Mucosa of descending colon (tissue), 3 donors: ENCODE results near the gene SNX5. TPM values are rescaled to one million over a fixed set of nuclear protein-coding genes. Genes with fewer than 3 reads are reported as not detected.

Experiments
- ATAC-seq: fragments of 200-7000 bp; cut with Tn5 transposase; one replicate; pipeline ENCODE4 v1.9.1; 2020; ENCODE audit warnings: mild to moderate bottlenecking, moderate library complexity
- DNase-seq, 3 donors: peaks; one replicate each; pipeline ENCODE4 v3.0.0-alpha.2; 2020
- H3K36me3 ChIP-seq: fragments of 200-600 bp; one replicate; pipeline ENCODE4 v1.8.0; 2021; ENCODE audit warnings: low read depth, mild to moderate bottlenecking
- H3K4me1 ChIP-seq: fragments of 200-600 bp; one replicate; pipeline ENCODE4 v1.8.0; 2021; ENCODE audit warnings: low read depth, mild to moderate bottlenecking
- H3K4me3 ChIP-seq: fragments of 200-600 bp; one replicate; pipeline ENCODE4 v1.8.0; 2021; ENCODE audit warnings: mild to moderate bottlenecking
- H3K9me3 ChIP-seq: fragments of 200-600 bp; one replicate; pipeline ENCODE4 v1.8.0; 2021; ENCODE audit warnings: mild to moderate bottlenecking
- CTCF ChIP-seq: fragments of 200-600 bp; IDR thresholded peaks from one replicate; pipeline ENCODE4 v1.8.0; 2022; ENCODE audit warnings: antibody characterized with exemption, mild to moderate bottlenecking
- intact Hi-C, 2 donors: fragments of 100-400 bp; cut with DNase I in 1 of 2; cut with micrococcal nuclease in 1 of 2; formaldehyde crosslinking; loops; one replicate each; pipeline versions ENCODE4 v1.11.0 to v1.11.1; 2022; cut with DNase I, micrococcal nuclease
- total RNA-seq, 3 donors: library from RNA; stranded (reverse); fragmentation: NEBNext Ultra II Directional in 2 of 3; extraction: Animal tissue kit (Norgen Biotek cat#: 25700) in 2 of 3; gene quantifications; one replicate each; pipeline versions ENCODE4 v1.2.1 to v1.2.4, GENCODE V29; 2021 to 2023
- donor health status: DM: no; HTN: no; CAD: no; lungs with moderate emphysema.
- donor health status: DM: no; HTN: no; CAD: no.
- donor health status: DM: no; HTN: yes; CAD: no.

The SNX5 gene
- total RNA-seq, 3 donors from 2014 or later = 70.3 to 117 (median 105) TPM

GRCh38 chr20:17941826-17942196, 26.8 kb downstream of the SNX5 start:
- intact Hi-C loops = no loop called here
- no peak overlapping the region for H3K4me3 ChIP-seq
- H3K4me1 ChIP-seq = peaks cover 20% of the 10 kb centered on the region
- no peak for DNase-seq
- no peaks in the 10 kb centered on the region for H3K36me3 ChIP-seq
- no peak for TF ChIP-seq CTCF
- ATAC-seq = no peak
- H3K9me3 ChIP-seq = no peaks in the 10 kb centered on the region

- DNase-seq = no peak
- H3K36me3 ChIP-seq = no peaks in the 10 kb centered on the region
- intact Hi-C loops = no loop called here
- ATAC-seq = no peak
- H3K4me1 ChIP-seq = peaks cover 20% of the 10 kb centered on the region
- no peak for TF ChIP-seq CTCF
- H3K9me3 ChIP-seq = no peaks in the 10 kb centered on the region
- no peak overlapping the region for H3K4me3 ChIP-seq
Measured at GRCh38 chr20:17941087-17941825, 27.3 kb downstream of the SNX5 start.

DNA sequence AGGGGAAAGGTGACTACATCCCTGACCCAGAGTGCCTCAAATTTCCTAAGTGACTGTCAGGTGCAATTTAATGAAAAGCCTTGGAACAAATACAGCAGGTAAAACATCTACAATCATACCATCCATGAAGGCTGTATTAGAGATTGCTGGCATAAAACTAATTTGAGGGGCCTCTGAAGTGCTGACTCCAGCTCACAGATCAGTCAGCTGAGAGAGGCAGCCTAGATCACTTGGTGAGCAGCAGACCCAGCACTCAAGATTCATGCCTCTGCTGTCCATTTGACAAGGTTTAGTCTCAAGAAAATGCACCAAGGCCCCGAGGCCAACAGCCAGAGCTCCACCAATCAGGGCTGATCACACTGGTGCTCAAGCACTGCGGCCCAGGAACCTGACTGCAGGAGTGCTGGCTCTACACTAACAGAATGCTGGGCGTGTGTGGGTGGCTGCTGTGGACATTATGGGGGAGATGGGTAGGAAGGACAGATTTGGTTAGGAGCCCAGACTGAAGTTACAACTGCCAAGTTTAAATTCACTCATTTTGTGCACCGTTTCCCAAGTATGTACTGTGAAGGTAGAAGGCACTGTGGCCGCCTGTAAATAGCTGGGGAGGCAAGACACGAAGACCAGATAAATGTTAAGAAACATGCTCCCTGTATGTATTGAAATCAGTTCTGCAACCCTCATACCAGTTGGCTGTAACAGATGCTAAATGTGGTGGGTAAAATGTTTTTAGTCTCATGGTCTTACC, 28.2 kb downstream of the SNX5 start:
- no peak for ATAC-seq
- H3K36me3 ChIP-seq = no peaks in the 10 kb centered on the region
- intact Hi-C loops = no loop called here

DNA sequence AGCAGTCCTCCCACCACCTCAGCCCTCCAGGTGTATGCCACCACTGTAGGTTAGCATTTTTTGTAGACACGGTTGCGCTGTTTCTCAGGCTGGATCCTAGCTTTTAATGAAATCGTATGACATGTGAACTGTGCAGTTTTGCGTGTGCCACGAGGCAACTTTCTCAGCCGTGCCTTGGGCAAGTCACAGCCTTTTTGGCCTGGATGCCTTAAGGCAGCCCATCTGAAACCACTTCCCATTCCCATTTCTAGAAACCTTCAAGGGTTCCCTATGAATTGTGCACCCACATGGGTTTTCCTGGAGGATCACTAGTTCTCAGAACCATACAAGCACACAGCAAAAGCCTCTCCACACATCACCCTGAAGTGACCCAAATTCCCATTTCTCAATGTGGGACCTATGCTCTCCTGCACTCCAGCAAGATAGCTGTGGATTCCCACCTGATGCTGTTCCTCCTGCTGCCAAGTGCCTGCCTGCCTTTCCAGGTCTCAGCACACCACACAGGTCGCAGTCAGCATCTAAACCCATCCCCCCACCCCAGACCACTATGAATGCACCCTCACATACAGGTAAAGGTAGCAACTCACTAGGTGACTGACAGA, 28.9 kb downstream of the SNX5 start:
- peaks cover 26% of the 10 kb centered on the region for H3K4me1 ChIP-seq
- DNase-seq = no peak
- H3K36me3 ChIP-seq = no peaks in the 10 kb centered on the region
- no peak overlapping the region for H3K4me3 ChIP-seq
- H3K9me3 ChIP-seq = no peaks in the 10 kb centered on the region
- TF ChIP-seq CTCF = no peak
- intact Hi-C loops = no loop called here
- ATAC-seq = peak; percentile 21

More for the DNA sequence above, 28.2 kb downstream of the SNX5 start:
- TF ChIP-seq CTCF = no peak
- no peak for DNase-seq
- H3K4me3 ChIP-seq = no peak overlapping the region
- no peaks in the 10 kb centered on the region for H3K9me3 ChIP-seq
- peaks cover 22% of the 10 kb centered on the region for H3K4me1 ChIP-seq

DNA sequence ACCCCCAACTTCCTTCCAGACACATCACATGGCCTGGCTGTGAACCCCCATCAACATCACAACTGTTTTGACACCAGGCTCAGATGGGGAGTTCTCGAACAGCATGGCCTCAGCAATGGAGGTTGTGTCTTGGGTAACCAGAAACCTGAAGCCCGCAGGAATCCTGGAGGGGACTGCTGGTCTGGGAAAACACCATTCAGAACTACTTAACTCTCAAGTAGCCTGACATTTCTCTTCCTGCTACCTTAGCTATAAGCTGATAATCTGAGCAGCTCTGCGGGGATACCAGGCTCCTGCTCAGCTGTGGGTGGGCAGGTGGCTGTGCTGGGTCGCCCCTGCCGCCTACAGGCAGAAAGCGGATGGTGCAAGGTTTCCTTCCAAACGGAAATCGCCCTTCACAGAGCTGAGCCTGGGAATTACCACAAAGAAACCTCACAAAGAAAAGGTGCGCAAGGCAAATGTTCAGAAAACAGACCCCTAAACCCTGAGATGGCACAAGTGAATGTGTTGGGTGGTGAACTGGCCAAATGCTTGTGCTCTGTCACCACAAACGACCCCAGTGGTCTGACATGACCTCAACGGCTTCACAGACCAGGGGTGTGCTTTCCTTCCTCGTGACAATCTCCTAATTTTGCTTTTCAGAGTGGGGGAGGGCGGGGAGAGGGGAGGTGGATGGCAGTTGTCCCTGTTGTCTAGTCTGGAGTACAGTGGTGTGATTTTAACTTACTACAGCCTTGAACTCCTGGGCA, 29.5 kb downstream of the SNX5 start:
- Histone ChIP-seq H3K9me3 (no peaks in the 10 kb centered on the region), H3K36me3 (no peaks in the 10 kb centered on the region), H3K4me3 (no peak overlapping the region), H3K4me1 (peaks cover 26% of the 10 kb centered on the region)
- peak; percentile 74 to 84 (median 83) for DNase-seq
- ATAC-seq = peak; percentile 91
- TF ChIP-seq CTCF = peak; percentile 91
- intact Hi-C loops = no loop called here
